ENCODE results near the gene AMPD3.

Gene AMPD3

DNA sequence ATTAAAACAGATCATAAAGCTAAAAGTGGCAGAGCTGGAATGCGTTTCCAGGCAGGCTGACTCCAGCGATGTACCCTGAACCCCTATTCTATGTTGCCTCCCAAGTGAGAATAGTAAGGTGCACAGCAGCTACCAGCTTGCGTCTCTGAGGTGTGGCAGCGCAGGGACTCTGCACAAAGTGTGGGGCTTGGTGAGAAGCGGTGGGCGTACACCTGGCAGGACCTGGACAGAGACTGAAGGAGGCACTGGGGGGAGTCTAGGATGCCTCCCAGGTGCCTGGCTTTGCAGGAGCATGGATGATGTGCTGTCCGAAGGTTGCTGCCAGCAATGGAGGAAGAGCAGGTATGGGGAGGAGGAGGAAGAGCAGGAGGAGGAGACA is 42.9 kb downstream of the AMPD3 start:
- H3K4me2 ChIP-seq (ENCODE audit: low read depth, low read length): no peak overlapping the region
- no peaks in the 10 kb centered on the region; the same call in 1 of the 2 replicates for H3K36me3 ChIP-seq (replicated peaks; ENCODE audit: insufficient read depth, low read length)
- no peaks in the 10 kb centered on the region for H3K9me3 ChIP-seq (replicated peaks; ENCODE audit: insufficient read depth, low read length)
- no peak overlapping the region for H3K27ac ChIP-seq (ENCODE audit: low read length)
- H3F3A ChIP-seq (ENCODE audit: insufficient read depth, low read length): no peaks in the 10 kb centered on the region
- H3K9me2 ChIP-seq (replicated peaks; ENCODE audit: insufficient read depth, low read length): no peaks in the 10 kb centered on the region
- no peak for TF ChIP-seq EZH2 (optimal IDR thresholded peaks at IDR 0.05; ENCODE audit: low read depth, low read length)
- TF ChIP-seq EZH2phosphoT487 (IDR thresholded peaks at IDR 0.05; ENCODE audit: low read length): no peak
- H3K4me3 ChIP-seq (ENCODE audit: low read length): no peak overlapping the region
- no peak for DNase-seq
- no peak overlapping the region for H3K9ac ChIP-seq (ENCODE audit: low read length)
- no peaks in the 10 kb centered on the region for H4K20me1 ChIP-seq (ENCODE audit: insufficient read depth, low read length)
- no peak overlapping the region for H2AFZ ChIP-seq (ENCODE audit: low read length)
- no peaks in the 10 kb centered on the region for H3K4me1 ChIP-seq (ENCODE audit: low read length)
- H3K27me3 ChIP-seq (replicated peaks; ENCODE audit: insufficient read depth, low read length): no peaks in the 10 kb centered on the region
- H3K79me2 ChIP-seq (ENCODE audit: low read length): no peaks in the 10 kb centered on the region

DNA sequence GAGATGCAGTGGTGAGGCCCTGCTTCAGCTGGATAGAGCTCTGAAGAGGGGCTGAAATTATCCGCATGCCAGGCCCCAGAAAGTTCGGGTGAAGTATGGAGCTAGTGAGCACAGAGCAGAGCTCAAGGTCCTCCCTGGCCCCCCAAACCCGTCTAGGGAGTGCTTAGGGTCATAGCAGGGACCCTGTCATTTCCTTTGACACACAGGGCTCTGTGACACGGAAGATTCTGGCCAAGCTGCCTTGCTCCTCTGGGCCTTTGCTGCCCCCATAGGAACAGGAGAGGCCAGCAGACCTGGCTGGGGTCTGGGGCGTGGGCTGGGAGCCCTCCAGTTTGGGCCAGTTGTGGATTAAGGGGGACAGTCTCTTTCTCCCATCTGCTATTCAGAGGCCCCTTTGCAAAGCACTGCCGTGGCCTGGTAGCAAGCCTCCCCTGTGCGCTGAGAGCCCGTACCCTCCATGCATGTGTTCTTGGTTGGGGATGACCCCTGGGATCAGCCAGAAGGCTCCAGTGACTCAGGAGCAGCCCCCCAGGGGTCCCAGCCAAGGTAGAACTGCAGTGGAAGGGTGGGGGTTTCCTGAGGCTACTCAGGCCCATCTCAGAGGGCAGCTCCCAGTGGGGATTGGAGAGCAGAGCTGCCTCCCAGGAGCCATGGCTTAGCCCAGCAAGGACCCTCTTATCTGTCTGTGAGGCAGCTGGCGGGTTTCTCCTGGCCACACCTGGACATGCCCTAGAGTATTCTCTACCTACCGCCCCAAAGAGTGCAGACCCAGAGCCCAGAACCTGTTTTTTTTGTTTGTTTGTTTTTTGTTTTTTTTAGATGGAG is 43.6 kb downstream of the AMPD3 start:
- H3K36me3 ChIP-seq (replicated peaks; ENCODE audit: insufficient read depth, low read length): no peaks in the 10 kb centered on the region; the same call in 1 of the 2 replicates
- no peak overlapping the region for H3K4me3 ChIP-seq (ENCODE audit: low read length)
- DNase-seq: no peak

DNA sequence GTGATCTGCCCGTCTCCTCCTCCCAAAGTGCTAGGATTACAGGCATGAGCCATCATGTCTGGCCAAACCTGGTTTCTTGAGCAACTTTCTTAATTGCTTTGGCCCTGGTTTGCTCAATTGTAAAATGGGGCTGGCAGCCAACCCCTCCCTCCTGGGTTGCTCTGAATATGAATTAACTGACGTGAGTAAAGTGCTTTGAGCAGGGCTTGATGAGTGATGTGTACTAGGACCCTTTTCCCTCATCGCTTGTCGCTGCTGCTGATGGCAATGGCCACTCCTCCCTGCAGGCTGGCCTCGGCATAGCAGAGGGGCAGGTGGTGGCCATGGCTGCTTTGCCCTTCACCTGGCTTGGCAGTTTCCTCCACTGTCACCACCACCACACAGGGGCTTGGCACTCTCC is 44.4 kb downstream of the AMPD3 start:
- Histone ChIP-seq H3K4me1 (ENCODE audit: low read length) (no peaks in the 10 kb centered on the region), H3K4me3 (ENCODE audit: low read length) (no peak overlapping the region), H3K79me2 (ENCODE audit: low read length) (no peaks in the 10 kb centered on the region), H2AFZ (ENCODE audit: low read length) (no peak overlapping the region), H3K9ac (ENCODE audit: low read length) (no peak overlapping the region), H3K27me3 (replicated peaks; ENCODE audit: insufficient read depth, low read length) (no peaks in the 10 kb centered on the region), H3K36me3 (replicated peaks; ENCODE audit: insufficient read depth, low read length) (no peaks in the 10 kb centered on the region; the same call in 1 of the 2 replicates), H3K4me2 (ENCODE audit: low read depth, low read length) (no peak overlapping the region), H3F3A (ENCODE audit: insufficient read depth, low read length) (no peaks in the 10 kb centered on the region), H3K9me3 (replicated peaks; ENCODE audit: insufficient read depth, low read length) (no peaks in the 10 kb centered on the region), H3K27ac (ENCODE audit: low read length) (no peak overlapping the region), H4K20me1 (ENCODE audit: insufficient read depth, low read length) (no peaks in the 10 kb centered on the region), H3K9me2 (replicated peaks; ENCODE audit: insufficient read depth, low read length) (no peaks in the 10 kb centered on the region)
- no peak for DNase-seq
- TF ChIP-seq EZH2 (optimal IDR thresholded peaks at IDR 0.05; ENCODE audit: low read depth, low read length) (no peak), EZH2phosphoT487 (IDR thresholded peaks at IDR 0.05; ENCODE audit: low read length) (no peak)
- TF ChIP-seq, protein P1, sequence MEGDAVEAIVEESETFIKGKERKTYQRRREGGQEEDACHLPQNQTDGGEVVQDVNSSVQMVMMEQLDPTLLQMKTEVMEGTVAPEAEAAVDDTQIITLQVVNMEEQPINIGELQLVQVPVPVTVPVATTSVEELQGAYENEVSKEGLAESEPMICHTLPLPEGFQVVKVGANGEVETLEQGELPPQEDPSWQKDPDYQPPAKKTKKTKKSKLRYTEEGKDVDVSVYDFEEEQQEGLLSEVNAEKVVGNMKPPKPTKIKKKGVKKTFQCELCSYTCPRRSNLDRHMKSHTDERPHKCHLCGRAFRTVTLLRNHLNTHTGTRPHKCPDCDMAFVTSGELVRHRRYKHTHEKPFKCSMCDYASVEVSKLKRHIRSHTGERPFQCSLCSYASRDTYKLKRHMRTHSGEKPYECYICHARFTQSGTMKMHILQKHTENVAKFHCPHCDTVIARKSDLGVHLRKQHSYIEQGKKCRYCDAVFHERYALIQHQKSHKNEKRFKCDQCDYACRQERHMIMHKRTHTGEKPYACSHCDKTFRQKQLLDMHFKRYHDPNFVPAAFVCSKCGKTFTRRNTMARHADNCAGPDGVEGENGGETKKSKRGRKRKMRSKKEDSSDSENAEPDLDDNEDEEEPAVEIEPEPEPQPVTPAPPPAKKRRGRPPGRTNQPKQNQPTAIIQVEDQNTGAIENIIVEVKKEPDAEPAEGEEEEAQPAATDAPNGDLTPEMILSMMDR (IDR thresholded peaks at IDR 0.05; ENCODE audit: low read length): no peak

More for the DNA sequence above, 43.6 kb downstream of the AMPD3 start:
- no peaks in the 10 kb centered on the region for H3K79me2 ChIP-seq (ENCODE audit: low read length)
- TF ChIP-seq EZH2phosphoT487 (IDR thresholded peaks at IDR 0.05; ENCODE audit: low read length): no peak
- TF ChIP-seq, protein P1 (IDR thresholded peaks at IDR 0.05; ENCODE audit: low read length): no peak
- TF ChIP-seq EZH2 (optimal IDR thresholded peaks at IDR 0.05; ENCODE audit: low read depth, low read length): no peak
- no peak overlapping the region for H3K27ac ChIP-seq (ENCODE audit: low read length)
- no peaks in the 10 kb centered on the region for H3F3A ChIP-seq (ENCODE audit: insufficient read depth, low read length)
- H3K4me1 ChIP-seq (ENCODE audit: low read length): no peaks in the 10 kb centered on the region
- no peak overlapping the region for H2AFZ ChIP-seq (ENCODE audit: low read length)
- H3K4me2 ChIP-seq (ENCODE audit: low read depth, low read length): no peak overlapping the region
- no peaks in the 10 kb centered on the region for H4K20me1 ChIP-seq (ENCODE audit: insufficient read depth, low read length)
- no peaks in the 10 kb centered on the region for H3K9me2 ChIP-seq (replicated peaks; ENCODE audit: insufficient read depth, low read length)
- H3K9ac ChIP-seq (ENCODE audit: low read length): no peak overlapping the region
- H3K9me3 ChIP-seq (replicated peaks; ENCODE audit: insufficient read depth, low read length): no peaks in the 10 kb centered on the region
- no peaks in the 10 kb centered on the region for H3K27me3 ChIP-seq (replicated peaks; ENCODE audit: insufficient read depth, low read length)

All from MM.1S (cell line).